HepG2 (cell line): ENCODE data around the gene LRRC73. TPM values are rescaled to one million over a fixed set of nuclear protein-coding genes. Genes with fewer than 3 reads are reported as not detected.

Experiments used
- ATAC-seq: fragments of 200-7000 bp; cut with Tn5 transposase; 3 replicates; pipeline ENCODE4 v1.9.1; 2020; ENCODE audit warnings: mild to moderate bottlenecking, moderate library complexity
- BruUV-seq: library from RNA; stranded (reverse); fragments of 400-500 nt; replicated peaks from 2 replicates; lab custom pipeline; 2021; lab: Mats Ljungman, UMichigan
- CTCF ChIA-PET: fragments of 300-600 bp; formaldehyde crosslinking; extraction: SDS; loops from one replicate; lab custom pipeline; 2021; ENCODE audit warnings: low total read pairs, inconsistent platforms, low intra/inter-chr PET ratio; lab: Yijun Ruan, JAX
- POLR2A ChIA-PET: fragments of 350-600 bp; sonication (Branson Sonifier 250); formaldehyde crosslinking; loops from one replicate; lab custom pipeline; 2020; ENCODE audit warnings: antibody characterized with exemption, inconsistent platforms; lab: Yijun Ruan, JAX
- DNase-seq: peaks from one replicate; pipeline ENCODE4 v3.0.0-alpha.2; 2015; ENCODE audit warnings: low spot score
- FAIRE-seq: peaks from 3 replicates; lab custom pipeline; 2011; peaks lifted over from hg19 to GRCh38; lab: Jason Lieb, UNC
- H2AFZ ChIP-seq: one replicate; pipeline ENCODE4 v1.6.1; 2011; ENCODE audit warnings: low read length, inconsistent platforms
- H3K27ac ChIP-seq: fragments of 300-600 bp; 3 replicates; pipeline ENCODE4 v1.8.0; 2011; ENCODE audit warnings: mixed run types, mild to moderate bottlenecking, mixed read lengths, low read length, inconsistent platforms; ENCODE audit not compliant: insufficient read depth; ENCODE audit errors: extremely low read length
- H3K27me3 ChIP-seq, 2 experiments: fragments of 200-600 bp in 1 of 2; 2 replicates in 1 of 2; 3 replicates in 1 of 2; pipeline versions ENCODE4 v1.6.0 to v1.8.0; 2011; ENCODE audit warnings: low read length in 2 of 2, mild to moderate bottlenecking in 2 of 2, moderate library complexity in 2 of 2, inconsistent platforms in 1 of 2; ENCODE audit not compliant: insufficient read depth in 2 of 2, control insufficient read depth in 1 of 2
- H3K36me3 ChIP-seq, 2 experiments: fragments of 200-600 bp in 1 of 2; replicated peaks in 1 of 2; 2 replicates in 1 of 2; 3 replicates in 1 of 2; pipeline versions ENCODE4 v1.5.1 to v1.8.0; 2011; ENCODE audit warnings: low read length in 2 of 2, inconsistent platforms in 1 of 2; ENCODE audit not compliant: insufficient read depth in 2 of 2, control insufficient read depth in 1 of 2
- H3K4me1 ChIP-seq: 2 replicates; pipeline ENCODE4 v1.5.1; 2012; ENCODE audit warnings: low read length, inconsistent platforms; ENCODE audit not compliant: insufficient read depth
- H3K4me2 ChIP-seq: 2 replicates; pipeline ENCODE4 v1.6.0; 2011; ENCODE audit warnings: low read depth, low read length, inconsistent platforms
- H3K4me3 ChIP-seq, 3 experiments: fragments of 200-600 bp in 1 of 3; sonication (generic), shearing (Covaris generic) in 1 of 3; replicated peaks in 1 of 3; 2 replicates each; pipeline ENCODE4 v1.5.1; 2011 to 2016; ENCODE audit warnings: low read length in 3 of 3, inconsistent platforms in 2 of 3, low read depth in 2 of 3, mild to moderate bottlenecking in 2 of 3, control low read depth in 1 of 3, mixed read lengths in 1 of 3; ENCODE audit not compliant: insufficient read depth in 1 of 3
- H3K79me2 ChIP-seq: one replicate; pipeline ENCODE4 v1.6.1; 2011; ENCODE audit warnings: low read length, inconsistent platforms; ENCODE audit not compliant: insufficient read depth
- H3K9ac ChIP-seq: 2 replicates; pipeline ENCODE4 v1.6.0; 2011; ENCODE audit warnings: mild to moderate bottlenecking, low read depth, low read length, inconsistent platforms; ENCODE audit not compliant: insufficient read depth
- H3K9me3 ChIP-seq: 2 replicates; pipeline ENCODE4 v1.5.1; 2012; ENCODE audit warnings: mild to moderate bottlenecking, low read length
- H4K20me1 ChIP-seq: 2 replicates; pipeline ENCODE4 v1.6.0; 2011; ENCODE audit warnings: inconsistent platforms, mild to moderate bottlenecking, low read length, moderate library complexity; ENCODE audit not compliant: insufficient read depth
- CREM ChIP-seq, 2 experiments: sonication (generic) in 1 of 2; formaldehyde crosslinking in 1 of 2; IDR thresholded peaks; 2 replicates each; pipeline versions ENCODE4 v1.4.0 to v1.6.1; 2016 to 2020; ENCODE audit warnings: antibody characterized with exemption in 1 of 2, mild to moderate bottlenecking in 1 of 2, missing genetic modification reagents in 1 of 2
- ESRRA ChIP-seq: sonication (generic); formaldehyde crosslinking; IDR thresholded peaks from 2 replicates; pipeline ENCODE4 v1.5.1; 2020; ENCODE audit warnings: mild to moderate bottlenecking, low read depth, missing genetic modification reagents
- GABPB1 ChIP-seq: IDR thresholded peaks from 2 replicates; pipeline ENCODE4 v1.6.1; 2016; ENCODE audit warnings: mild to moderate bottlenecking, missing genetic modification reagents, moderate library complexity, missing compliant biosample characterization
- GMEB1 ChIP-seq: sonication (generic); formaldehyde crosslinking; IDR thresholded peaks from 2 replicates; pipeline ENCODE4 v1.5.1; 2020; ENCODE audit warnings: missing genetic modification reagents, mild to moderate bottlenecking, borderline replicate concordance
- IKZF1 ChIP-seq: fragments of 450-650 bp; IDR thresholded peaks from 2 replicates; pipeline ENCODE4 v1.7.1; 2016
- KAT8 ChIP-seq: IDR thresholded peaks from 2 replicates; pipeline ENCODE4 v1.6.1; 2016; ENCODE audit warnings: missing genetic modification reagents, missing compliant biosample characterization
- PCBP1 ChIP-seq: fragments of 200-400 bp; formaldehyde crosslinking; IDR thresholded peaks from 2 replicates; pipeline ENCODE4 v1.6.1; 2017; ENCODE audit warnings: mild to moderate bottlenecking, low read depth, low read length, borderline replicate concordance
- RORA ChIP-seq: sonication (generic); formaldehyde crosslinking; IDR thresholded peaks from 2 replicates; pipeline ENCODE4 v1.5.0; 2020; ENCODE audit warnings: mild to moderate bottlenecking, missing genetic modification reagents, moderate library complexity
- TCF12 ChIP-seq, 2 experiments: fragments of 450-650 bp in 1 of 2; sonication (generic) in 1 of 2; formaldehyde crosslinking in 1 of 2; IDR thresholded peaks; 2 replicates each; pipeline versions ENCODE4 v1.6.1 to v1.8.0; 2017 to 2022; ENCODE audit warnings: antibody characterized with exemption in 1 of 2, mild to moderate bottlenecking in 1 of 2, missing genetic modification reagents in 1 of 2, moderate library complexity in 1 of 2
- ZBTB3 ChIP-seq: sonication (generic); formaldehyde crosslinking; IDR thresholded peaks from 2 replicates; pipeline ENCODE4 v1.4.0; 2020; ENCODE audit warnings: low read depth, mild to moderate bottlenecking, moderate library complexity, missing genetic modification reagents, borderline replicate concordance
- ZNF672 ChIP-seq: sonication (generic); formaldehyde crosslinking; IDR thresholded peaks from 2 replicates; pipeline ENCODE4 v1.8.1; 2022; ENCODE audit warnings: missing genetic modification reagents
- ZNF879 ChIP-seq: sonication (generic); formaldehyde crosslinking; IDR thresholded peaks from 2 replicates; pipeline ENCODE4 v1.8.1; 2023; ENCODE audit warnings: missing genetic modification reagents
- WGBS: methylation state at CpG from one replicate; pipeline ENCODE4 v1.1.6; 2017; ENCODE audit warnings: low lambda C conversion rate; 5-methylcytosine and 5-hydroxymethylcytosine counted together
- in situ Hi-C: cut with HindIII; loops from 2 replicates; pipeline ENCODE4 v1.10.0; 2017; ENCODE audit warnings: low pct_unique_long_range_greater_than_20kb; ENCODE audit not compliant: extremely low pct_ligation_motif_present
- intact Hi-C: fragments of 100-400 bp; cut with micrococcal nuclease; formaldehyde crosslinking; loops from one replicate; pipeline ENCODE4 v1.10.0; 2022; ENCODE audit not compliant: unreplicated experiment
- polyA plus RNA-seq, 8 experiments: library from polyadenylated mRNA; depleted of rRNA in 3 of 8; stranded (reverse) in 7 of 8; unstranded in 1 of 8; fragments of >200 nt; fragmentation: Illumina TruSeq in 4 of 8; extraction: Trizol in 4 of 8; gene quantifications; 2 replicates each; pipeline versions ENCODE4 v1.2.1 to v1.2.3, GENCODE V29; 2011 to 2016; ENCODE audit warnings: low read depth in 4 of 8, missing spikeins in 1 of 8, mixed read lengths in 1 of 8; ENCODE audit not compliant: insufficient read depth in 1 of 8
- total RNA-seq, 5 experiments: library from RNA; depleted of rRNA; stranded (reverse); fragments of >200 nt; fragmentation: Illumina TruSeq; extraction: Trizol; gene quantifications; 2 replicates each; pipeline ENCODE4 v1.2.3, GENCODE V29; 2016; ENCODE audit warnings: low read depth in 1 of 5

Gene LRRC73
- total and polyA plus RNA-seq, 2 of the 13 experiments (the other 11 are each of a cell fraction or from before 2014, with no cell fraction given), result 0.11 to 0.12 TPM

DNA sequence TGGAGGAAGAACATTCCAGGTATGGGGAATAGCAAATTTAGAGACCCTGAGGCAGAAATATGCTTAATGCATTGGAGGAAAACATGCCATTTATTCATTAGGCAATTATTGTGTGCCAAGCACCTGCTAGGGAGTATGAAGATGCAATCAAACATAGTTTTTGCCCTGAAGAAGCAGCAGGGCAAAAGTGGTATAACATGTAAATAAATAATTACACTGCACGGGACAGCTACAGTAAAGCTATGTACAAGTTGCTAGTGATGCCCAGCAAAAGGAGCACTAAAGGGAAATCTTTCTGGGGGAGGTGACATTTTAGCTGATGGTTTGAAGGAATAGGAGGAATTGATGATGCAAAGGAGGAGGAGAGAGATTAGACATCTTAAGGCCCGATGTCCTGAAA is 33.4 kb downstream of the LRRC73 start:
- Histone ChIP-seq H3K4me3 (peak overlapping the region; percentile 78 to 97 (median 81)), H3K9ac (peak overlapping the region; percentile 89), H3K27ac (no peak overlapping the region), H3K27me3 (no peaks in the 10 kb centered on the region; a peak in 1 of 5 replicates), H3K4me1 (peaks cover 46% of the 10 kb centered on the region), H3K9me3 (no peaks in the 10 kb centered on the region), H2AFZ (peak overlapping the region; percentile 99)
- no peak for DNase-seq
- 0 out of 3 replicates have a peak, but pooled peaks have one; percentile 7 for ATAC-seq
- in situ Hi-C loops, result no loop called here
- POLR2A ChIA-PET, result interaction anchor here (0.7 to 6.5 kb wide), 12 partner anchors 11 to 492 kb away, joined by 3 to 141 read pairs (median 8); partner anchors contain the start of genes CUL9, LRRC73, POLR1C and PPP2R5D
- WGBS, result 0% methylated on average over 2 of the region's 2 CpGs
- no peak for TF ChIP-seq KAT8
- no peak for TF ChIP-seq ESRRA
- TF ChIP-seq TCF12 (IDR thresholded peaks at IDR 0.05), result no peak
- 0 out of 2 replicates have a peak, but pooled peaks have one; percentile 8 for TF ChIP-seq TCF12 (CRISPR knock-in tag; IDR thresholded peaks at IDR 0.05)
- 0 out of 2 replicates have a peak, but pooled peaks have one; percentile 2 for TF ChIP-seq ZNF879 (CRISPR knock-in tag)
- 0 out of 2 replicates have a peak, but pooled peaks have one; percentile 3 for TF ChIP-seq PCBP1
- 0 out of 2 replicates have a peak, but pooled peaks have one; percentile 5 for TF ChIP-seq ZBTB3 (CRISPR knock-in tag)
- TF ChIP-seq, all 625 proteins: peak for 4
- H3K4me2 ChIP-seq, result peak overlapping the region; percentile 99
- CTCF ChIA-PET, result no interaction called here
- no peak for FAIRE-seq
- H3K36me3 ChIP-seq, result no peaks in the 10 kb centered on the region; a peak in 1 of 5 replicates
- peaks cover 33% of the 10 kb centered on the region for H3K79me2 ChIP-seq
- intact Hi-C loops, result loop anchor here (2.0 kb wide), 1 partner anchor 14 kb away; no protein-coding TSS in a partner anchor
- H4K20me1 ChIP-seq, result no peaks in the 10 kb centered on the region
- BruUV-seq, result no TSS peak

DNA sequence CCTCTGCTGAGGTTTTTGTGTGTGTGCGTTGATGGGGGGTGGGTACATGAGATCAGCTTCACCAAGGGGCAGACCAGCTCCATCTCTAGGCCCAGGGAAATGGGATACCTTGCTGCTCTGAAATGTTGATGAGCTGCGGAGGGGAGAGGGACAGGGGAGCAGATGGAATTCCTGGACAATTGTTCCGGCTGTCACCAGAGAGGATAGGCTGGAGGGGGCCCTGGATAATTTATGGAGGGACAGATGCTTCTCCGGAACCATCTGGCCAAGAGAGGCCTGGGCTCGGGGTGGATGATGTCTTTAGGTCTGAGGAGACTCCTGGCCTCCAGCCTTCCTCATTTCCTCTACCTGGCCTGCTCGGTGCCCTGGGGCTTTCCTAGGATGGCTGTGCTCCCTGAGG is 34.6 kb downstream of the LRRC73 start:
- POLR2A ChIA-PET, result interaction anchor here (1.1 kb wide), 1 partner anchor 10 kb away, joined by 3 read pairs; no protein-coding TSS in a partner anchor
- 35% methylated on average over 6 of the region's 6 CpGs for WGBS
- ATAC-seq, result no peak
- Histone ChIP-seq H4K20me1 (no peaks in the 10 kb centered on the region), H3K9me3 (no peaks in the 10 kb centered on the region), H3K4me3 (no peak overlapping the region), H3K36me3 (no peaks in the 10 kb centered on the region; a peak in 1 of 5 replicates), H3K4me2 (no peak overlapping the region), H3K9ac (no peak overlapping the region), H3K79me2 (peaks cover 21% of the 10 kb centered on the region), H2AFZ (no peak overlapping the region), H3K27ac (no peak overlapping the region), H3K4me1 (peaks cover 34% of the 10 kb centered on the region), H3K27me3 (no peaks in the 10 kb centered on the region; a peak in 1 of 5 replicates)
- BruUV-seq, result no TSS peak
- FAIRE-seq, result no peak
- in situ Hi-C loops (no loop called here), intact Hi-C loops (no loop called here)
- DNase-seq, result no peak
- CTCF ChIA-PET, result no interaction called here
- TF ChIP-seq ZNF672 (no peak), GABPB1 (CRISPR knock-in tag) (no peak), RORA (CRISPR knock-in tag) (no peak), CREM (IDR thresholded peaks at IDR 0.05) (no peak), CREM (CRISPR knock-in tag; IDR thresholded peaks at IDR 0.05) (no peak), IKZF1 (no peak), GMEB1 (CRISPR knock-in tag) (no peak)
